Neuronal stem cell (in vitro differentiated cells): ENCODE results near the gene CASQ1.

ENCODE experiments used
- DNase-seq: peaks from one replicate; pipeline ENCODE4 v3.0.0-alpha.2; 2013; ENCODE audit warnings: low spot score
- H2AFZ ChIP-seq: one replicate; pipeline ENCODE4 v1.6.1; 2013; ENCODE audit warnings: mild to moderate bottlenecking, low read length, inconsistent platforms
- H2AK5ac ChIP-seq: 2 replicates; pipeline ENCODE4 v1.6.1; 2013; ENCODE audit warnings: low read depth, mild to moderate bottlenecking, inconsistent platforms, low read length, moderate library complexity, mixed read lengths
- H2BK120ac ChIP-seq: 2 replicates; pipeline ENCODE4 v1.6.1; 2013; ENCODE audit warnings: low read depth, mild to moderate bottlenecking, inconsistent platforms, low read length, moderate library complexity, mixed read lengths
- H2BK12ac ChIP-seq: one replicate; pipeline ENCODE4 v1.6.1; 2013; ENCODE audit warnings: low read length, inconsistent platforms
- H2BK15ac ChIP-seq: 2 replicates; pipeline ENCODE4 v1.6.1; 2013; ENCODE audit warnings: mild to moderate bottlenecking, low read length, inconsistent platforms, mixed read lengths
- H2BK5ac ChIP-seq: one replicate; pipeline ENCODE4 v1.6.1; 2013; ENCODE audit warnings: inconsistent platforms, mild to moderate bottlenecking, low read length, moderate library complexity
- H3K14ac ChIP-seq: one replicate; pipeline ENCODE4 v1.6.1; 2013; ENCODE audit warnings: low read length, inconsistent platforms
- H3K18ac ChIP-seq: 2 replicates; pipeline ENCODE4 v1.6.1; 2013; ENCODE audit warnings: low read length, inconsistent platforms
- H3K23ac ChIP-seq: 2 replicates; pipeline ENCODE4 v1.6.1; 2013; ENCODE audit warnings: low read depth, mild to moderate bottlenecking, mixed read lengths, low read length, inconsistent platforms; ENCODE audit not compliant: poor library complexity
- H3K27ac ChIP-seq: replicated peaks from 3 replicates; pipeline ENCODE4 v1.5.1; 2013; ENCODE audit warnings: low read length, inconsistent platforms
- H3K27me3 ChIP-seq, 3 experiments: 2 replicates each; pipeline ENCODE4 v1.6.1; 2013; ENCODE audit warnings: low read length in 3 of 3, mild to moderate bottlenecking in 2 of 3, inconsistent platforms in 1 of 3, low read depth in 1 of 3, mixed read lengths in 1 of 3, moderate library complexity in 1 of 3; ENCODE audit not compliant: control insufficient read depth in 3 of 3, insufficient read depth in 3 of 3
- H3K36me3 ChIP-seq, 2 donors: replicated peaks in 1 of 2; 2 replicates each; pipeline ENCODE4 v1.6.1; 2013; ENCODE audit warnings: low read length in 2 of 2; ENCODE audit not compliant: control insufficient read depth in 2 of 2, insufficient read depth in 2 of 2
- H3K4ac ChIP-seq: 2 replicates; pipeline ENCODE4 v1.6.1; 2013; ENCODE audit warnings: inconsistent platforms, mild to moderate bottlenecking, low read length, moderate library complexity
- H3K4me1 ChIP-seq, 2 donors: 1 replicate in 1 of 2; 2 replicates in 1 of 2; pipeline ENCODE4 v1.6.1; 2013; ENCODE audit warnings: low read length in 2 of 2, low read depth in 1 of 2; ENCODE audit not compliant: control insufficient read depth in 2 of 2, insufficient read depth in 1 of 2
- H3K4me2 ChIP-seq: one replicate; pipeline ENCODE4 v1.6.1; 2013; ENCODE audit warnings: mild to moderate bottlenecking, low read length, inconsistent platforms; ENCODE audit not compliant: insufficient read depth, poor library complexity, severe bottlenecking
- H3K4me3 ChIP-seq, 2 donors: 2 replicates each; pipeline ENCODE4 v1.5.1; 2013; ENCODE audit warnings: low read length in 2 of 2, mild to moderate bottlenecking in 2 of 2, inconsistent platforms in 1 of 2, moderate library complexity in 1 of 2
- H3K79me1 ChIP-seq: one replicate; pipeline ENCODE4 v1.6.1; 2013; ENCODE audit warnings: low read depth, mild to moderate bottlenecking, inconsistent platforms, low read length, moderate library complexity
- H3K9ac ChIP-seq: one replicate; pipeline ENCODE4 v1.6.1; 2013; ENCODE audit warnings: mild to moderate bottlenecking, low read depth, low read length, inconsistent platforms; ENCODE audit not compliant: poor library complexity
- H3K9me3 ChIP-seq, 2 donors: replicated peaks in 1 of 2; 2 replicates each; pipeline versions ENCODE3 to v1.6.1; 2013; ENCODE audit warnings: low read length in 2 of 2, mild to moderate bottlenecking in 2 of 2, inconsistent platforms in 1 of 2, low read depth in 1 of 2, mixed read lengths in 1 of 2, moderate library complexity in 1 of 2; ENCODE audit not compliant: control insufficient read depth in 2 of 2, insufficient read depth in 1 of 2
- H4K8ac ChIP-seq: one replicate; pipeline ENCODE4 v1.6.1; 2013; ENCODE audit warnings: low read depth, mild to moderate bottlenecking, inconsistent platforms, low read length, moderate library complexity
- H4K91ac ChIP-seq: one replicate; pipeline ENCODE4 v1.6.1; 2013; ENCODE audit warnings: low read length, low read depth, mild to moderate bottlenecking, inconsistent platforms; ENCODE audit not compliant: poor library complexity
- WGBS, 2 donors: extraction: QIAGEN DNeasy Blood & Tissue Kit; methylation state at CpG; one replicate each; pipeline ENCODE4 v1.1.7; 2013; ENCODE audit warnings: missing lambda C conversion rate in 2 of 2, mixed read lengths in 1 of 2; ENCODE audit not compliant: insufficient read length in 2 of 2, insufficient replicate concordance in 1 of 2; ENCODE audit errors: extremely low coverage in 2 of 2; 5-methylcytosine and 5-hydroxymethylcytosine counted together

The CASQ1 gene

DNA sequence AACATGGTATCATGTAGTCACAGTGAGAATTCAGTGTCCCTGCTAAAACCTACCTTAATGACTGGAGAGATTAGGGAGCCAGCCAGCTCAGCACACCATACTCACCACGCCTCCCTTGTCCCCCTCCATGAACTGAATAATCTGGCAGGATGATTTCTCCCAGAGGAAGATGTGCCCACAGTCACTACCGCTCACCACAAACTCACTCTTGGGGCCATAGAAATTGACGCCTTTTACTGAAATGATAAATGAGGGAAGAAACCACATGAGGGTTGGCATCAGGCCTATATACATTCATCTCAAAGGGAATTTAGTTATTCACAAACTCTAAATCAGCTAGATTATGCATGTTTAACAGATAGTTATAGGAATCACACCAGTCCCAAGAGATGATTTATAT is 32.2 kb downstream of the CASQ1 start:
- Histone ChIP-seq H3K4me2 (no peak overlapping the region), H3K79me1 (no peaks in the 10 kb centered on the region), H3K9ac (no peak overlapping the region), H3K4me3 (no peak overlapping the region), H3K27ac (no peak overlapping the region), H3K18ac (no peak overlapping the region), H3K27me3 (no peaks in the 10 kb centered on the region), H2BK15ac (no peak overlapping the region), H2AK5ac (no peak overlapping the region), H2BK5ac (no peak overlapping the region), H2BK120ac (no peak overlapping the region), H3K9me3 (no peaks in the 10 kb centered on the region), H4K8ac (no peak overlapping the region), H3K4ac (no peak overlapping the region), H4K91ac (no peak overlapping the region), H3K36me3 (peaks cover 46 to 100% of the 10 kb centered on the region in 2 donors), H2AFZ (no peak overlapping the region), H3K14ac (no peak overlapping the region), H3K4me1 (peaks cover 0 to 4% of the 10 kb centered on the region in 2 donors), H3K23ac (no peak overlapping the region), H2BK12ac (no peak overlapping the region)
- DNase-seq: no peak
- WGBS, 2 donors: no CpG with 5 or more reads among the region's 3 CpGs

DNA sequence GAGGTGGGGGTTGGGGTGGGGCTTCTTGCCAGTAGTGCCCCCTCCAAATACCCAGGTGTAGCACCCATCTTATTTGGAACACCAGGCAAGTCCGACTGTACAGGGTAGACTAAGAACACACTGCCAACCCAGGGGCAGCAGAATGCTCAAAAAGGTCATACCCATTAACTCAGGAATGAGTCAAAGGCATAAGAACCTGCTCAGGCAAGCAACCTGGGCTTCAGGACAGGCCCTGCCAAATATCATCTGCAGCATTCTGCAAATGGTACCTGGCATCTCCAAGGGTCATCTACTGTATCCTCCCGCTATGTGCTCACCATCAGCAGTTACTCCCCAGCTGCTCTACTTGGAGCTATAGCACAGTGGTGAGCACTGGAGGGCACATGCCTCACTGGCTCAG is 34.2 kb downstream of the CASQ1 start:
- no peak overlapping the region for H3K4me2 ChIP-seq
- H4K91ac ChIP-seq: no peak overlapping the region
- H3K18ac ChIP-seq: no peak overlapping the region
- H3K14ac ChIP-seq: no peak overlapping the region
- no peak overlapping the region for H2BK15ac ChIP-seq
- H3K9ac ChIP-seq: no peak overlapping the region
- H3K23ac ChIP-seq: no peak overlapping the region
- no peak overlapping the region for H2AFZ ChIP-seq
- no peak overlapping the region for H3K27ac ChIP-seq
- DNase-seq: no peak
- no peak overlapping the region for H2AK5ac ChIP-seq
- peaks cover 0 to 2% of the 10 kb centered on the region in 2 donors for H3K4me1 ChIP-seq
- no peak overlapping the region for H2BK120ac ChIP-seq
- H4K8ac ChIP-seq: no peak overlapping the region
- peaks cover 35 to 100% of the 10 kb centered on the region in 2 donors for H3K36me3 ChIP-seq
- no peak overlapping the region for H3K4me3 ChIP-seq
- H3K27me3 ChIP-seq: no peaks in the 10 kb centered on the region
- no peak overlapping the region for H2BK12ac ChIP-seq
- no peaks in the 10 kb centered on the region for H3K79me1 ChIP-seq
- WGBS, 2 donors: no CpG with 5 or more reads among the region's 2 CpGs
- no peak overlapping the region for H2BK5ac ChIP-seq
- H3K9me3 ChIP-seq: no peaks in the 10 kb centered on the region
- H3K4ac ChIP-seq: no peak overlapping the region

DNA sequence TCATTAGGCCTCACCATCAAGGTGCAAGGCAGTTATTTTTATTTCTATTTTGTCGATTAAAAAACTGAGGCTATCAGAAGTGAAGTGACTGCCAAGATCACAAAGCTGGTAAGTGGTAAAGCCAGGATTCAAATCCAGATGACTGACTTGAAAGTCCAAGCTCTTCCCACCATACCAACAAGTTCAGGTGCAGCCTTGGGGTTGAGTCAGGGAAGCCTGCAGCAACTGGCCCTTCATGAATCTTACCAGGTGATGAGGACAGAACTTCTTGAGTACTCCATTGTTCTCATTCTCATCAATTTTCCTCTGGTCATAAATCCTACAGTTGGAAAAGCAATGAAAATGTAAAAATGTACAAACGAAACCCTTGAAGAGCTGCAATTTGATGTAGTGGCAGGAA is 35.0 kb downstream of the CASQ1 start:
- WGBS, 2 donors: no CpG with 5 or more reads among the region's 2 CpGs
- Histone ChIP-seq H4K8ac (no peak overlapping the region), H3K79me1 (no peaks in the 10 kb centered on the region), H2BK12ac (no peak overlapping the region), H3K36me3 (peaks cover 35 to 99% of the 10 kb centered on the region in 2 donors), H3K9me3 (no peaks in the 10 kb centered on the region), H2BK120ac (no peak overlapping the region), H3K18ac (no peak overlapping the region), H3K4me1 (peaks cover 0 to 2% of the 10 kb centered on the region in 2 donors), H3K27me3 (no peaks in the 10 kb centered on the region), H3K14ac (no peak overlapping the region), H4K91ac (no peak overlapping the region), H3K9ac (no peak overlapping the region), H2BK5ac (no peak overlapping the region), H3K4me3 (no peak overlapping the region), H2BK15ac (no peak overlapping the region), H3K4ac (no peak overlapping the region), H3K27ac (no peak overlapping the region), H3K23ac (no peak overlapping the region), H2AK5ac (no peak overlapping the region), H3K4me2 (no peak overlapping the region), H2AFZ (no peak overlapping the region)
- DNase-seq: no peak

DNA sequence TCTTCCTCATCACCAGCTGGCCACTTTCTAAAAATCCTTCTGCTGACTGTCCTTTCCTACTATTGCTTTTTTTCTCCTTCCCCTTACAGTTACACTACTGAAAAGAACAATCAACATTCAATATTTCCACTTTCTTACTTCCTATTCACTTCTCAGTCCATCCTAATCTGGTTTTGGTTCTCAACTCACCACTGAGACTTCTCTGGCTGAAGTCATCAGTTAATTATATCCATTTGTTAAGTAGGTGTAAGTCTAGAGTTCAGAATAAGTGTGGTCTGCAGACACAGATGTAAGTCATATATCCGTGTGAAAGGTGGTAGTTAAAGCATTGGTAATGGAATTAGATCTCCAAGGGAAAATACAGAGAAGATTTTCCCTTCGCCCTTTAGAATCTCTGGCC is 36.2 kb downstream of the CASQ1 start:
- H2AFZ ChIP-seq: no peak overlapping the region
- H2AK5ac ChIP-seq: no peak overlapping the region
- H3K79me1 ChIP-seq: no peaks in the 10 kb centered on the region
- H3K4me3 ChIP-seq: no peak overlapping the region
- no peaks in the 10 kb centered on the region for H3K9me3 ChIP-seq
- H3K4me1 ChIP-seq: no peaks in the 10 kb centered on the region
- H3K4ac ChIP-seq: no peak overlapping the region
- H3K14ac ChIP-seq: no peak overlapping the region
- H4K91ac ChIP-seq: no peak overlapping the region
- H3K27ac ChIP-seq: no peak overlapping the region
- no peak overlapping the region for H4K8ac ChIP-seq
- no peaks in the 10 kb centered on the region for H3K27me3 ChIP-seq
- peaks cover 33 to 99% of the 10 kb centered on the region in 2 donors for H3K36me3 ChIP-seq
- H2BK5ac ChIP-seq: no peak overlapping the region
- H2BK15ac ChIP-seq: no peak overlapping the region
- no peak overlapping the region for H2BK120ac ChIP-seq
- no peak for DNase-seq
- no CpG with 5 or more reads among the region's 2 CpGs for WGBS, 2 donors
- no peak overlapping the region for H3K23ac ChIP-seq
- H3K18ac ChIP-seq: no peak overlapping the region
- no peak overlapping the region for H2BK12ac ChIP-seq
- no peak overlapping the region for H3K4me2 ChIP-seq
- H3K9ac ChIP-seq: no peak overlapping the region
